ENCODE results near the gene PDE4D. TPM values are rescaled to one million over a fixed set of nuclear protein-coding genes. Genes with fewer than 3 reads are reported as not detected.
"Not testable (repeated sequence)": the region's sequence is repeated elsewhere in the genome, so short reads cannot be mapped to it uniquely, and the experiment has no call there.

Gene PDE4D
- total RNA-seq, 1 experiment from 2014 or later, result 2.1 TPM

GRCh38 chr5:59575648-59576445 lies 317.7 kb downstream of the PDE4D start:
- H2BK12ac ChIP-seq (ENCODE audit: insufficient read length, low read depth, low read length), result no peak overlapping the region
- H3K4ac ChIP-seq (ENCODE audit: low read depth, low read length), result no peak overlapping the region
- no peak overlapping the region for H4K8ac ChIP-seq (replicated peaks; ENCODE audit: insufficient read length, low read depth, low read length)
- no peak overlapping the region for H3K56ac ChIP-seq (ENCODE audit: insufficient read length, low read depth, low read length)
- no CpG with 5 or more reads among the region's 3 CpGs for WGBS (ENCODE audit: extremely low coverage, insufficient read length, low lambda C conversion rate)
- no peak overlapping the region for H4K5ac ChIP-seq (ENCODE audit: insufficient read length, low read depth, low read length)
- no peak overlapping the region for H4K91ac ChIP-seq (ENCODE audit: insufficient read length, low read depth, low read length)
- no peaks in the 10 kb centered on the region for H4K20me1 ChIP-seq (ENCODE audit: control insufficient read depth, insufficient read depth, insufficient read length)
- TF ChIP-seq CTCF (conservative IDR thresholded peaks at IDR 0.05), result no peak
- no peaks in the 10 kb centered on the region for H3K23me2 ChIP-seq (ENCODE audit: insufficient read length, low read depth, low read length, poor library complexity, severe bottlenecking)
- H3K27me3 ChIP-seq (ENCODE audit: insufficient read depth, low read length), result no peaks in the 10 kb centered on the region
- Mint-ChIP-seq H3K36me3 (ENCODE audit: insufficient read depth in 1 of 3, low read depth in 3 of 3) (peaks cover 0 to 6% (median 3%) of the 10 kb centered on the region in 3 experiments; a peak in 3 of 7 replicates), H3K4me3 (no peak overlapping the region), H3K27ac (no peak overlapping the region), H3K9me3 (peaks cover 0 to 5% of the 10 kb centered on the region in 2 experiments; a peak in 1 of 5 replicates), H3K4me1 (peaks cover 19 to 27% of the 10 kb centered on the region in 2 experiments), H3K27me3 (ENCODE audit: low read depth) (no peaks in the 10 kb centered on the region)
- H2BK15ac ChIP-seq (ENCODE audit: low read depth, low read length), result no peak overlapping the region
- H3K27ac ChIP-seq (ENCODE audit: insufficient read length, low read depth, low read length), result no peak overlapping the region
- H2AFZ ChIP-seq (ENCODE audit: low read length), result no peak overlapping the region
- no peak overlapping the region for H3T11ph ChIP-seq (ENCODE audit: low read length)
- H2BK20ac ChIP-seq (ENCODE audit: low read depth, low read length, poor library complexity, severe bottlenecking), result no peak overlapping the region
- H3K79me2 ChIP-seq (ENCODE audit: insufficient read depth, low read length), result no peaks in the 10 kb centered on the region
- H3K23ac ChIP-seq (ENCODE audit: insufficient read length, low read depth, low read length), result no peak overlapping the region
- no peak overlapping the region for H2BK120ac ChIP-seq (ENCODE audit: low read depth, low read length, poor library complexity, severe bottlenecking)
- H2AK5ac ChIP-seq (ENCODE audit: insufficient read length, low read length), result no peak overlapping the region
- no peak for DNase-seq
- no peaks in the 10 kb centered on the region for H3K79me1 ChIP-seq (ENCODE audit: insufficient read depth, low read depth, low read length, poor library complexity, severe bottlenecking)
- no peak overlapping the region for H2BK5ac ChIP-seq (ENCODE audit: insufficient read length, low read length)
- no peaks in the 10 kb centered on the region; the same call in 1 of the 2 replicates for H3K4me1 ChIP-seq (ENCODE audit: insufficient read depth, low read length)
- no peaks in the 10 kb centered on the region for H3K9me3 ChIP-seq (ENCODE audit: control insufficient read depth, low read depth, low read length)
- H3K18ac ChIP-seq (ENCODE audit: insufficient read length, low read depth, low read length), result no peak overlapping the region
- no peak overlapping the region for H3K14ac ChIP-seq (ENCODE audit: insufficient read depth, low read length)
- no peak overlapping the region for H3K4me2 ChIP-seq (ENCODE audit: insufficient read depth, insufficient read length, low read length)
- H3K9ac ChIP-seq (ENCODE audit: extremely low read depth, insufficient read length, low read length), result no peak overlapping the region

- not testable (repeated sequence) for H4K8ac ChIP-seq (replicated peaks; ENCODE audit: insufficient read length, low read depth, low read length); H2BK15ac ChIP-seq (ENCODE audit: low read depth, low read length); H3K4me2 ChIP-seq (ENCODE audit: insufficient read depth, insufficient read length, low read length); H3T11ph ChIP-seq (ENCODE audit: low read length); H3K56ac ChIP-seq (ENCODE audit: insufficient read length, low read depth, low read length); H3K36me3 Mint-ChIP-seq (ENCODE audit: insufficient read depth in 1 of 3, low read depth in 3 of 3); H3K79me2 ChIP-seq (ENCODE audit: insufficient read depth, low read length); H2AFZ ChIP-seq (ENCODE audit: low read length); H3K9me3 ChIP-seq (ENCODE audit: control insufficient read depth, low read depth, low read length); H3K23ac ChIP-seq (ENCODE audit: insufficient read length, low read depth, low read length); H3K9me3 Mint-ChIP-seq; H4K5ac ChIP-seq (ENCODE audit: insufficient read length, low read depth, low read length); H3K14ac ChIP-seq (ENCODE audit: insufficient read depth, low read length); H3K79me1 ChIP-seq (ENCODE audit: insufficient read depth, low read depth, low read length, poor library complexity, severe bottlenecking); H3K9ac ChIP-seq (ENCODE audit: extremely low read depth, insufficient read length, low read length); H3K4me1 ChIP-seq (ENCODE audit: insufficient read depth, low read length); DNase-seq; H3K27me3 ChIP-seq (ENCODE audit: insufficient read depth, low read length); H2BK12ac ChIP-seq (ENCODE audit: insufficient read length, low read depth, low read length); H3K18ac ChIP-seq (ENCODE audit: insufficient read length, low read depth, low read length); H4K20me1 ChIP-seq (ENCODE audit: control insufficient read depth, insufficient read depth, insufficient read length); H2BK5ac ChIP-seq (ENCODE audit: insufficient read length, low read length); H2BK20ac ChIP-seq (ENCODE audit: low read depth, low read length, poor library complexity, severe bottlenecking); H3K4me3 Mint-ChIP-seq; H3K4ac ChIP-seq (ENCODE audit: low read depth, low read length); H2AK5ac ChIP-seq (ENCODE audit: insufficient read length, low read length); H4K91ac ChIP-seq (ENCODE audit: insufficient read length, low read depth, low read length); H2BK120ac ChIP-seq (ENCODE audit: low read depth, low read length, poor library complexity, severe bottlenecking); H3K27ac ChIP-seq (ENCODE audit: insufficient read length, low read depth, low read length); H3K23me2 ChIP-seq (ENCODE audit: insufficient read length, low read depth, low read length, poor library complexity, severe bottlenecking); H3K27me3 Mint-ChIP-seq (ENCODE audit: low read depth)
- Mint-ChIP-seq H3K27ac (0 out of 7 replicates have a peak overlapping the region, but pooled peaks of 1 of the 3 experiments have one; percentile 0), H3K4me1 (peaks cover 35% of the 10 kb centered on the region in 2 experiments)
- WGBS (ENCODE audit: extremely low coverage, insufficient read length, low lambda C conversion rate), result no CpG with 5 or more reads among the region's 5 CpGs
These were observed 320.0 kb downstream of the PDE4D start for GRCh38 chr5:59573509-59573908.
